Measurements from ENCODE around the gene LONRF3. TPM values are rescaled to one million over a fixed set of nuclear protein-coding genes. Genes with fewer than 3 reads are reported as not detected.

LONRF3 gene
- total RNA-seq, 1 experiment from 2014 or later = not detected

- no peak overlapping the region for H3K4me3 Mint-ChIP-seq
- TF ChIP-seq ZNF219 (CRISPR knock-in tag; IDR thresholded peaks at IDR 0.05; ENCODE audit: borderline replicate concordance) = no peak
- no peak for TF ChIP-seq ZNF416 (CRISPR knock-in tag; IDR thresholded peaks at IDR 0.05)
- no peak for TF ChIP-seq E2F5 (CRISPR knock-in tag; IDR thresholded peaks at IDR 0.05)
- TF ChIP-seq PRDM15 (CRISPR knock-in tag; IDR thresholded peaks at IDR 0.05) = no peak
- no peak for TF ChIP-seq ZNF423 (CRISPR knock-in tag; IDR thresholded peaks at IDR 0.05)
- no peak for TF ChIP-seq CREM (CRISPR knock-in tag; IDR thresholded peaks at IDR 0.05)
- no peak for TF ChIP-seq PREB (CRISPR knock-in tag; IDR thresholded peaks at IDR 0.05; ENCODE audit: borderline replicate concordance)
- no peak for TF ChIP-seq TEAD1 (CRISPR knock-in tag; IDR thresholded peaks at IDR 0.05)
- TF ChIP-seq SOX15 (CRISPR knock-in tag; IDR thresholded peaks at IDR 0.05) = no peak
- TF ChIP-seq ZNF396 (CRISPR knock-in tag; IDR thresholded peaks at IDR 0.05; ENCODE audit: borderline replicate concordance) = no peak
- TF ChIP-seq ATF3 (CRISPR knock-in tag; conservative IDR thresholded peaks at IDR 0.05) = no peak
- TF ChIP-seq OVOL2 (CRISPR knock-in tag; IDR thresholded peaks at IDR 0.05; ENCODE audit: borderline replicate concordance) = no peak
- no peak for TF ChIP-seq RELA (CRISPR knock-in tag; IDR thresholded peaks at IDR 0.05; ENCODE audit: borderline replicate concordance)
- no peak for TF ChIP-seq ARID4B (CRISPR knock-in tag; IDR thresholded peaks at IDR 0.05; ENCODE audit: borderline replicate concordance)
- no peak for TF ChIP-seq ETV6 (CRISPR knock-in tag; IDR thresholded peaks at IDR 0.05)
- no peak for TF ChIP-seq ZNF121 (CRISPR knock-in tag; IDR thresholded peaks at IDR 0.05)
- TF ChIP-seq TEAD4 (CRISPR knock-in tag; IDR thresholded peaks at IDR 0.05) = no peak
- no peak for TF ChIP-seq ATF6 (CRISPR knock-in tag; IDR thresholded peaks at IDR 0.05)
- TF ChIP-seq JUN (CRISPR knock-in tag; IDR thresholded peaks at IDR 0.05) = no peak
- no peak for TF ChIP-seq FOXP4 (CRISPR knock-in tag; IDR thresholded peaks at IDR 0.05)
- no peaks in the 10 kb centered on the region; the same call in none of the 2 replicates for H3K27me3 Mint-ChIP-seq (ENCODE audit: low read depth)
- ATAC-seq (no peak), DNase-seq (ENCODE audit: low spot score) (no peak)
- H3K36me3 Mint-ChIP-seq = no peaks in the 10 kb centered on the region
- ChIA-PET POLR2A (no interaction called here), CTCF (no interaction called here)
- H3K4me1 Mint-ChIP-seq = no peaks in the 10 kb centered on the region
- no peaks in the 10 kb centered on the region for H3K9me3 Mint-ChIP-seq
- no peak overlapping the region for H3K27ac Mint-ChIP-seq
These were observed 71.5 kb downstream of the LONRF3 start for GRCh38 chrX:119045884-119046283.
